HG03095 (cell line): ENCODE data around the gene FCSK.

Experiments used
- ATAC-seq: cut with Tn5 transposase; IDR thresholded peaks from one replicate; pipeline ENCODE4 v1.9.1; 2021; ENCODE audit warnings: moderate library complexity; ENCODE audit not compliant: unreplicated experiment

The FCSK gene

GRCh38 chr16:70476272-70477020 lies 22.1 kb downstream of the FCSK start:
- peak; percentile 77 for ATAC-seq

DNA sequence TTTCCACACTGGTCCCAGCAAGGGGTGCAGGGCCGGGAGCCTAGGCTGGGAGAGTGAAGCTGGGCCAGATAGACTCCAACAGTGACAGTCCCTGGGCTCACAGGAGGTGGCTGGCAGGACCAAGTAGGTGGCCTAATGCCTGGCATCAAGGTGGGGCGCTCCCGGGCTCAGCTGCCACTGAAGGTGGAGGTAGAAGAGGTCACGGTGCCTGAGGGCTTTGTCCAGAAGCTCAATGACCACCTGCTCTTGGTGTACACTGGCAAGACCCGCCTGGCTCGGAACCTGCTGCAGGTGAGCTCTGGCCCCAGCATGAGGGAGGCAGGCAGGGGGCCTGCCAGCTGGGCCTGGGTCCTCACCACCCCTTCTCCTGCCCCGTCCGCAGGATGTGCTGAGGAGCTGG lies 23.8 kb downstream of the FCSK start:
- ATAC-seq, result no peak

DNA sequence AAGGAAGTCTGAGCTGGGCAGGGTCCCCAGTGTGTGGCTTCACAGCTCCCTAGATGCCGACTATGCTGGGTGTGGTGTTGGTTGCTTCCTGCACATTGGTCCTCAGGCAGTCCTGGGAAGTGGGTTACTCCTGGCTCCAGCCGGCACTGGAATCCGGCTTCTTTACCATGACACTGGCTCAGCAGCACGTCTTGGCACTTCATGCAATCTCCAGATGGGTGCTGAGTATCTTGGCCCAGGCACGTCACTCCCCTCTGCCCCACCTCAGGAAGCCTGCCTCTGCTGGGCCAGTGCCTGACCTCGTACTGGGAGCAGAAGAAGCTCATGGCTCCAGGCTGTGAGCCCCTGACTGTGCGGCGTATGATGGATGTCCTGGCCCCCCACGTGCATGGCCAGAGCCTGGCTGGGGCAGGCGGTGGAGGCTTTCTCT lies 24.5 kb downstream of the FCSK start:
- ATAC-seq, result no peak

- no peak for ATAC-seq
These were observed 26.0 kb downstream of the FCSK start for GRCh38 chr16:70480127-70481105.

DNA sequence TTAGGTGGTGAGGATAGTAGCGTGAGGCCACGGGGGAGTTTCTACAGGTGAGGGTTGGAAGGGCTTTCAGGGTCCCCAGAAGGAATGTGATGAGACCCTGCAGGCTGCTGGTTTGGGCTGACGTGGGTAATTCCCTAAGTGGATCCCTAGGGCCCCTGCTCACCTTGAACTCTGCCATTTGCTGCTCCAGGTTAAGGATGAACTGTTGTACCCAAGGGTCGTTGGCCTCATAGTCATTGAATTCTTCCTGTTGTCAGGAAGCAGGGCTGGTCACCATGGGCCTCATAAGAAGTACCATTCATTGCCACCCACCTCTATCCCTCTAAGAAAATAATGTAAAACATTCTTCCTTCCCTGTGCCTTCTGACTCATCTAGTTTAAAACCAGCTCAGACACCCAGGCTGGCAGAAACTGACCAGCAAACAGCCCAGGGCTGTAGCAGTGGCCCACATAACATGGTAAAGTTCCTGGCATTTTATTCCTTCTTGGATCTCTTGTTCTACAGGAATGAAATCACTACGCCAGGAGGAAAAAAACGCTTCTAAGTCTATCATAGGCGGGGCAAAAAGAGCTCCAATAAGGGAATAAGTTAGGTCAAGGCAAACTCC lies 27.6 kb downstream of the FCSK start:
- ATAC-seq, result no peak

DNA sequence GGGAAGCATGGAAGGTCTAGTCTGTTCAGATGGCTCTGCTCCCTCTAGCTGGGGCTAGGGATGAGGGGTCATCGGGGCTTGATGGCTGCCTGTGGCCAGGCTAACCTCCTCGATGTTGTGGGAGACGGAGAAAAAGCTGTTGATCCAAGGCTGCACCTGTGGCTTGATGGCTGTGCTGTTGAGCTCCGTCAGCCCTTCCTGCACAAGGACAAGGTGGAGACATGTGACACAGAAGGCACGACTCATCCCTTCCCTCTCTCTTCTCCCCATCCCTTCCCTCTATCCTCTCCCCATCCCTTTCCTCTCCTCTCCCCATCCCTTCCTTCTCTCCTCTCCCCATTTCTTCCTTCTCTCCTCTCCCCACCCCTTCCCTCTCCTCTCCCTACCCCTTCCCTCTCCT lies 28.2 kb downstream of the FCSK start:
- no peak for ATAC-seq

GRCh38 chr16:70483426-70483825 lies 29.0 kb downstream of the FCSK start:
- peak; percentile 56 for ATAC-seq

GRCh38 chr16:70484867-70485266 lies 30.5 kb downstream of the FCSK start:
- no peak for ATAC-seq

DNA sequence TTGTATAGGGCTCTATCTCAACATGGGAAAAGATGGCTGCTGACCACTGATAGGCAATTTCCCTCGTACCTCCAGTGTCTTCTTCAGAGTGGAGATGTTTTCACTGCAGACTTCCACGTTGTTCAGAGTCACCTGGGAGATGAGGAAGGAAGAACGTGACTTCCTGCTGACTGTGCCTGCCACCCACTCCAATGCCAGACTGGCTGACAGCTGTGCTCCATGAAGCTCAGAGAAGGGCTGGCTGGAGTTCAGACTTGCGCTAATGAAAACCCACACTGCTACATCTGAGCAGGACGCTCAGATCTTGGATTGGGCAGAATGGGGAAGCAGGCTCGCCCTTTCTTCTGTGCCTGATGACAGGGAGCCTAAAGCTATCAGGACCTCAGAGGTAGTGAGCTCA lies 35.9 kb downstream of the FCSK start:
- no peak for ATAC-seq

DNA sequence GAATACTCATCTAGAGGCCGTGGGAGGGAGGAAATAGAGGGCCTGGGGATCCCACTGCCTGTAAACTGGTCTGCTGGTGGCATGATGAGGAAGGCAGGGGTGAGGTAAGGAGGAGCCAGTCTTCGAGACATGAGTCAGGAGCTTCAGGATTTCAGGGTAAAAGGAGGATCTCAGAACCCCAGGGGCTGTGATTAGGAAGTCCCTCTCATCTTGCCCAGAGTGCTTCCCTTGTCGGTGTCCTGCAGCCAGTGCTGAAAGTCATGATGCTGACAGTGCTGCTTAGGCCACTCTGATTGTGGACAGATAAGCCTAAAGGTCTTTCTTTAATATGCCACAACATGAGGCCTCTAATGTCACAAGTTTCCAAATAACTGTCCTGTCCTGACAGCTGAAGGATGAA lies 39.4 kb downstream of the FCSK start:
- ATAC-seq, result no peak

- ATAC-seq, result no peak
These were observed 39.9 kb downstream of the FCSK start for GRCh38 chr16:70494202-70494770.

GRCh38 chr16:70494777-70495176 lies 40.4 kb downstream of the FCSK start:
- ATAC-seq, result no peak

DNA sequence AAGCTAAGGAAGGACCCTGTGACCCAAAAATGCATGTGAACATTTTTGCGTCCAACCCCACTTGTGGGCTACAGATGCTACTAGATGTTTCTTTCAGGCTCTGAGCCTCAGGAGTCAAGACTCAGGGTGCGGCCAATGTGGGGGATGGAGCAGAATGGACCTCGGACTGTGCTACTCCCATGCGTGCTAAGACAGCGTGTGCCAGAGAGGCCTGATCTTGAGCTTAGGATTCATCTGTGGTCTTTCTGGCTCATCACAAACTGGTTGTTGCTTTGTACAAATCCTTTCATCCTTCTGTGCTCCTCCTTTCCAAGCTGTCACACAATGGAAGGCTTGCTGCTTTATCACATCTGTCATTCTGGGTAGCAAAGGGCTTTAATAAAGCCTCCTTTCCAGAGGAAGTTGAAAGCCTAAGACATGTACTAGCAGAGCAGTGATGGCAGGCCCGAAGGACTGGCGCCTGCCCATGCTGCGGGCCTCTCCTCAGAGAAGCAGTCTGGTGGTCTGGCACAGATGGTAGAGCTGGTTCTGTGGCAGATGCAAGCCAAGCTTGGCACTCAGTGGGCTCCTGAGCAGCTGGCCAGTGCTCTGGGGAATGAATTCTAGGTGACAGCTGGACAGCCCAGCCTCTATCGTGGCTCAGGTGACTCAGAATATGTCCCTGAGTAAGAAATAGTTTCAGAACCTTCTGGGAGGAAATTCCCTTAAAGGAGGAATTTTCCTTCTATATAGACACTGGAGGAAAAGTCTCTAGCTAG lies 41.2 kb downstream of the FCSK start:
- ATAC-seq, result no peak

DNA sequence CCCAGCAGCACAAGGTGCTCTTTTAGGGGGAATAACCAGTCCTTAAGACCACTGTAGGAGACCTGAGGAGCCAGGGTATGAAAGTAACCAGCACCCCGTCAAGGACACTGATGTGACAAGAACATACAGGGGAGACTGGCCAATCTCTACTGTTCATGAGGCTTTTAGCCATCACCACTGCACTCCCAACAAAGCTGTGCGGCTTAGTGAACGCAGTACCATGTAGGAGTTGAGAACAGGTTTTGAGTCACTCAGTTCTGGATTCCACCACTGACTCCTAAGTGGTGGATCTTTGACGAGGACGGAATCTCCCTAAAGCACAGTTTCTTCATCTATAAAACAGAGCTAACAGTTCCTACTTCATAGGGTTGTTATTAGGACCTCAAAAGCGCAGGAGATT lies 42.1 kb downstream of the FCSK start:
- no peak for ATAC-seq

GRCh38 chr16:70508752-70509151 lies 54.4 kb downstream of the FCSK start:
- no peak for ATAC-seq

DNA sequence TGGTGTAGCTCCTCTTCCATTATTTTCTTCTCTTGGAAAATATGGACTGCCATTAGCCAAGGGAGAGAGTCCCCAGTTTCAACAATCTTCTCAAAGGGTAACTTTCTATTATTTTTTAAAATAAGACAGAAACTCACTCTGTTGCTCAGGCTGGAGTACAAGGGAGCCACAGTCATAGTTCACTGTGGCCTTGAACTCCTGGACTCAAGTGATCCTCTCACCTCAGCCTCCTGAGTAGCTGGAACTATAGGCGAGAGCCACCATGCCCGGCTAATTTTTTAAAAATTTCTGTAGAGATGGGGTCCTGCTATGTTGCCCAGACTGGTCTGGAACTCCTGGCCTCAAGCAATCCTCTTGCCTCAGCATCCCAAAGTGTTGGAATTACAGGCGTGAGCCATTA lies 55.8 kb downstream of the FCSK start:
- no peak for ATAC-seq

GRCh38 chr16:70511833-70512232 lies 57.4 kb downstream of the FCSK start:
- ATAC-seq, result no peak

DNA sequence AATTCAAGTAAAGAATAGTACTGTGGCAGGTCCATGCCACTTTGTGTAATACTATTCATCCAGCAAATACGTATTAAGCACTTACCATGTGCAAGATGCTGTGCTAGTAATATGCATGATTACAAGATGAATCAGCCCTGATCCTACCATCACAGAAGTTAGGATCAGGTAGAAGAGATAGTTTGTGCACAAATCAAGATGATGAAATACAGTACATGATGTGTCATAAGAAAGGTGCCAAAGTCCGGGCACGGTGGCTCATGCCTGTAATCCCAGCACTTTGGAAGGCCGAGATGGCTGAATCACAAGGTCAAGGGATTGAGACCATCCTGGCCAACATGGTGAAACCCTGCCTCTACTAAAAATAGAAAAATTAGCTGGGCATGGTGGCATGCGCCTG lies 58.1 kb downstream of the FCSK start:
- ATAC-seq, result no peak

GRCh38 chr16:70520612-70521297 lies 66.4 kb downstream of the FCSK start:
- no peak for ATAC-seq
